ENCODE results near the gene GNAO1. TPM values are rescaled to one million over a fixed set of nuclear protein-coding genes. Genes with fewer than 3 reads are reported as not detected.

Gene GNAO1
- total RNA-seq, 1 donor, result not detected

DNA sequence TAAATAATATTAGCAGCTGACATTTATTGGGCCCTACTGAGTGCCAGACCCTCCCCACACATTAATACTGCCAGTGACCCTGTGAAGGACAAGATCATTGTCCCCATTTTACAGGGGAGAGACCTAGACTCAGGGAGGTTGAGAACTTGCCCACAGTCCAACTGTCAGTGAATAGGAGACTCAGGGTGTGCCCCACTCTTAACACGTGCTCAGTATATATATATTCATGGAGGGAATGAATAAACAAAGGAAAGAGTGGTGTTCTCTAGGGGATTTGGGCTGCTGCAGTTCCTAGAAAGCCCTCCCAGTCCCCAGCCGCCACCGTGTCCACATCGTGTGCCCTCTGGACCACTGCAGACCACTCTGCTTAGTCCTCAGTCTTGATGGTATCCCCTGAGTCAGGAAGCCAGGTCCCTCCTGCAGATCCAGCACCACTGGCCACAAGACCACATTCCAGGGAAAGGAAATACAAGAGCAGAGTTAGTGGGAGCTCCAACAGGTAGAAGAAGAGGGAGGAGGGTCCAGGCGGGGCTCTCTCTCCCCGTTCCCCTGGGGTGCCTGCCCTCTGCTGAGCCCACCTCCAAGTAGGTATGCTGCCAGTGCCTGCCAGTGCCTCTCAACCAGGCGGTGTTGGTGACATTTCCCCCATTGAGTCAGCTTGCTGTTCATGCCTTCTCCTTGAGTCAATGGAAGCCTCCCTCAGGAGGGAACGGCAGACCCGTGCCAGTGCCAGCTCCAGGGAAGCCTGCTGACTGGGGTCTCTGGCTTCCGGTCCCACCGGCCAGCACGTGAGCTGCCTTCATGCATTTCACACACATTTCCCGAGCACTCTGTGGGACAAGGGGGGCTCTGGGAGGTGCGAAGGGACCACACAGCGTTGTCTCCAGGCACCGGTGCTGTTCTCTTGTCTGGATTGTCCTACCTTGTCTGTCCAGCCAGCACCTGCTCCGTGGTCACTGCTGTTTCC lies 75.6 kb downstream of the GNAO1 start:
- TF ChIP-seq CTCF (IDR thresholded peaks at IDR 0.05; ENCODE audit: extremely low read depth, low read depth, low read length), result no peak
- Histone ChIP-seq H3K36me3 (ENCODE audit: insufficient read depth, low read length) (no peaks in the 10 kb centered on the region), H3K27ac (ENCODE audit: low read depth, low read length) (no peak overlapping the region), H3K4me2 (ENCODE audit: insufficient read depth, low read length) (no peak overlapping the region), H4K20me1 (ENCODE audit: insufficient read depth, low read length) (no peaks in the 10 kb centered on the region), H3K4me1 (ENCODE audit: insufficient read depth, low read length) (peaks cover 16% of the 10 kb centered on the region), H3K79me2 (ENCODE audit: insufficient read depth, low read length) (no peaks in the 10 kb centered on the region), H3K9me3 (ENCODE audit: low read depth, low read length) (no peaks in the 10 kb centered on the region), H3K4me3 (ENCODE audit: insufficient read depth, low read length) (no peak overlapping the region), H2AFZ (ENCODE audit: low read length) (no peak overlapping the region), H3K27me3 (ENCODE audit: insufficient read depth, low read length) (no peaks in the 10 kb centered on the region)
- no peak for DNase-seq (ENCODE audit: insufficient read length, low spot score, missing footprints)

GRCh38 chr16:56267888-56268287 lies 76.6 kb downstream of the GNAO1 start:
- no peak for DNase-seq (ENCODE audit: insufficient read length, low spot score, missing footprints)
- no peak overlapping the region for H3K4me2 ChIP-seq (ENCODE audit: insufficient read depth, low read length)
- H4K20me1 ChIP-seq (ENCODE audit: insufficient read depth, low read length), result no peaks in the 10 kb centered on the region
- no peaks in the 10 kb centered on the region for H3K79me2 ChIP-seq (ENCODE audit: insufficient read depth, low read length)
- no peak overlapping the region for H3K27ac ChIP-seq (ENCODE audit: low read depth, low read length)
- H3K4me3 ChIP-seq (ENCODE audit: insufficient read depth, low read length), result no peak overlapping the region
- H3K9me3 ChIP-seq (ENCODE audit: low read depth, low read length), result no peaks in the 10 kb centered on the region
- no peaks in the 10 kb centered on the region for H3K36me3 ChIP-seq (ENCODE audit: insufficient read depth, low read length)
- H2AFZ ChIP-seq (ENCODE audit: low read length), result no peak overlapping the region
- no peak for TF ChIP-seq CTCF (IDR thresholded peaks at IDR 0.05; ENCODE audit: extremely low read depth, low read depth, low read length)
- peaks cover 16% of the 10 kb centered on the region for H3K4me1 ChIP-seq (ENCODE audit: insufficient read depth, low read length)
- H3K27me3 ChIP-seq (ENCODE audit: insufficient read depth, low read length), result no peaks in the 10 kb centered on the region

DNA sequence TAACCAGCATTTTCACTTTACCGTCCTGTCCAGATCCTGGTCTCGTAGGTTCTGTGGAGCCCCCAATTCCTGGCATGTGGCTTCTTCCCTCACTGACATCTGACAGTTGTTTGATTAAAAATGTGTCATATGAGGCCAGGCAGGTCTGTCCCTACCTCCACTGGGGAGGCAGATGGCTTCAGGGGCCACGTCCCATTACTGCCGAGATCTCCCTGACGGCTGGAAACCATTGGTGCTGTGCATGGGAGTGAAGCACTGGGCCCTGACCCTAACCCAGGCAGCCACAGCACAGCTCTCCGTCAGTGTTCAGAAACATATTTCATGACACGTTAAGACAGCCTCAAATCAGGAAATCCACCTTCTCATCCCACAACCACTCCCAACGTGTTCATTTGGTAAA lies 77.5 kb downstream of the GNAO1 start:
- TF ChIP-seq CTCF (IDR thresholded peaks at IDR 0.05; ENCODE audit: extremely low read depth, low read depth, low read length), result no peak
- Histone ChIP-seq H3K79me2 (ENCODE audit: insufficient read depth, low read length) (no peaks in the 10 kb centered on the region), H4K20me1 (ENCODE audit: insufficient read depth, low read length) (no peaks in the 10 kb centered on the region), H3K9me3 (ENCODE audit: low read depth, low read length) (no peaks in the 10 kb centered on the region), H3K27ac (ENCODE audit: low read depth, low read length) (no peak overlapping the region), H3K4me3 (ENCODE audit: insufficient read depth, low read length) (no peak overlapping the region), H3K4me1 (ENCODE audit: insufficient read depth, low read length) (peaks cover 16% of the 10 kb centered on the region), H3K36me3 (ENCODE audit: insufficient read depth, low read length) (no peaks in the 10 kb centered on the region), H3K27me3 (ENCODE audit: insufficient read depth, low read length) (no peaks in the 10 kb centered on the region), H3K4me2 (ENCODE audit: insufficient read depth, low read length) (no peak overlapping the region), H2AFZ (ENCODE audit: low read length) (no peak overlapping the region)
- no peak for DNase-seq (ENCODE audit: insufficient read length, low spot score, missing footprints)

DNA sequence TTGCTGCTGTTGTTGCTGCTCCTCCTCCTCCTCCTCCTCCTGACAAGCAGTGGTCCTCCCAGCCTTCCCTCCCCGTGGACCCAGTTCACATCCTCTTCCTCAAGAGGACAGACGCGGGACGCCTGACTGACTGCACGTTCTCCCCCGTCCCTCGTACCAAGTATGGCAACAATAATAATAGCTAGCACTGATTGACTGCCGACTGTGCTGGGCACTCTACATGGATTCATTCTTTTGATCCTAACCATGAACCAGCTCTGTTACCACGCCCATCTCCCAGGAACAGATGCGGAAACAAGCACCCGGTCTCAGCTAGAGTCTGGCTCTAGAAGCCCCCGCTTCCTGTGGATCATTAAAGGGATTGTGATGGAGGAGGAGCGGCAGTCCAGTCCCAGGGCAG lies 78.0 kb downstream of the GNAO1 start:
- H3K9me3 ChIP-seq (ENCODE audit: low read depth, low read length), result no peaks in the 10 kb centered on the region
- no peak overlapping the region for H3K4me3 ChIP-seq (ENCODE audit: insufficient read depth, low read length)
- no peak overlapping the region for H3K4me2 ChIP-seq (ENCODE audit: insufficient read depth, low read length)
- no peak overlapping the region for H3K27ac ChIP-seq (ENCODE audit: low read depth, low read length)
- peak overlapping the region; percentile 68 for H2AFZ ChIP-seq (ENCODE audit: low read length)
- no peak for DNase-seq (ENCODE audit: insufficient read length, low spot score, missing footprints)
- H3K79me2 ChIP-seq (ENCODE audit: insufficient read depth, low read length), result no peaks in the 10 kb centered on the region
- TF ChIP-seq CTCF (IDR thresholded peaks at IDR 0.05; ENCODE audit: extremely low read depth, low read depth, low read length), result no peak
- H3K36me3 ChIP-seq (ENCODE audit: insufficient read depth, low read length), result no peaks in the 10 kb centered on the region
- H3K4me1 ChIP-seq (ENCODE audit: insufficient read depth, low read length), result peaks cover 16% of the 10 kb centered on the region
- H4K20me1 ChIP-seq (ENCODE audit: insufficient read depth, low read length), result no peaks in the 10 kb centered on the region
- no peaks in the 10 kb centered on the region for H3K27me3 ChIP-seq (ENCODE audit: insufficient read depth, low read length)

All from osteoblast (primary cell).